ENCODE measurements around the gene ARHGAP26.

ARHGAP26 gene

GRCh38 chr5:143119291-143119769, 349.2 kb downstream of the ARHGAP26 start:
- intact Hi-C loops (cut with DNase I), result no loop called here
- DNase-seq, result no peak

- intact Hi-C loops (cut with DNase I), result no loop called here
Measured at GRCh38 chr5:143119881-143120341, 349.7 kb downstream of the ARHGAP26 start.

DNA sequence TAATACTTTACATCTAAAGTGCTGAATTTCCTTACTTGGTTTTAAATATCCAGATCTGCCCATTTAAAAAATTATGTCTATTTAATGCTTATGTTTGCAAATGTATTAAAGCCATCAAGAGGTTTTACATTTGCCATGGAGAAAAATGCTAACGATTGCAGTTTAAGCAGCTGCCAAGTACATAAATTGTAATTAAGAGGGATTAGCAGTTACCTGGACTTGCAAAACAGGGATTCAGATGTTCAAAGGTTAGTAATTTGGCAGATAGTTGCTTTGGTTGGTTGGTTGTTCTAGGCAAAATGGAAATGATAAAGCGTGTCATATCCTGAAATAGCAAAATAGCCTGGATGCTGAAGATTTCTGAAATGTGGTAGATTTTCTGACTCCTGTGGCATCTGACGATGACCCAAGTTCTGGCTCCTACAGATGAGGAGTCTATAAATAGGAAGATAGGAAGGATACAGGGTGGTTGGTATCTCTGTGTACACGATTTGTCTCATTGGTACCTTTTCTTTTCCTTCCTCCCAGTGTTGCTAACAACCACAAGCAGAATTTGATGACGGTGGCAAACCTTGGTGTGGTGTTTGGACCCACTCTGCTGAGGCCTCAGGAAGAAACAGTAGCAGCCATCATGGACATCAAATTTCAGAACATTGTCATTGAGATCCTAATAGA, 350.4 kb downstream of the ARHGAP26 start:
- intact Hi-C loops (cut with DNase I), result no loop called here
- no peak for DNase-seq

More at GRCh38 chr5:143119881-143120341, 349.7 kb downstream of the ARHGAP26 start:
- no peak for DNase-seq

DNA sequence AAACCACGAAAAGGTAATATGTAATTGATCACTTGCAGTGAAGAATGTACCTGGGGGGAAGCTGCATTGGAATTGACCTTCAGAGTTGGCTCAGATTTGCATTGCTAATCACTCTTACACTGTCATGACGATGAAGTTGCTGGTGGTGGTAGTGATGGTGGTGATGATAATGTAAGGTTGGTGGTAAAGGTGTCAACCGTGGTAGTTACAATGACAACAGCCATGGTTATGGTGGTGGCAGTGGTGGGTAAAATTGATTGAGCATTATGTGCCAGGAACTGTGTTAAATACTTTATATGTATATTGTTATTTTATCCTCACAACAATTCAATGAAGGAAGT, 350.9 kb downstream of the ARHGAP26 start:
- intact Hi-C loops (cut with DNase I), result no loop called here
- DNase-seq, result no peak

- intact Hi-C loops (cut with DNase I), result no loop called here
- DNase-seq, result no peak
Measured at GRCh38 chr5:143124593-143124992, 354.4 kb downstream of the ARHGAP26 start.

GRCh38 chr5:143126174-143127019, 356.2 kb downstream of the ARHGAP26 start:
- intact Hi-C loops (cut with DNase I), result no loop called here
- peak in 2 of 42 donors; percentile 29 to 49 for DNase-seq

DNA sequence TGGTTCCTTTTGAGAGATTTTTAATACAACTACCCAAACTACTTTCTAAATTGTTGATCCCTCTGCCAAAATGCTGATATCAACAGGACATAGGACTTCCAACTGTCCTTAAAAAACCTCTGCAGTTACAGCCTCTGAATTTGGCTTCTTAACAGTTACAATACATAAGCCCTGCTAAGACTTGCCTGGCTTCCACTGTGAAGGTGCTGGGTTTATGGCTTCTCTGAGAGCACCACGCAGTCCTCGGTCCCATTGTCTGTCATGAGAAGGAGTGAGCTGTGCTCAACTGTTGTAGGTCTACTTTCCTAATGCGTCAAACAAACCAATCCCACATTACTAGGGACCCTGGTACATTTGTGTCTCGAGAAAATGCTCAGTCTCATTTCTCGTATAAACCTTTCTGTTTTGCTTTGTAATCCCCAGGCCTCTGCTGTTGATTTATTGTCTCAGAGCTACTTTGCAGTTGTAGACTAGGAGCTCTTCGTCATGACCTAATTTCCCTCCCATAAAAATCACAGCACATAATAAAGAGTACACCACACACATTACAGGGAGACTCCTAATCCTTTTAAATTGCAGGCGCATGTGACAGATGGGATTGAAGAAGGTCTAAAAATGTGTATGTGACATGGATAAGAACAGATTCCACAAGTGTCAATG, 358.4 kb downstream of the ARHGAP26 start:
- DNase-seq, result no peak
- intact Hi-C loops (cut with DNase I), result no loop called here

DNA sequence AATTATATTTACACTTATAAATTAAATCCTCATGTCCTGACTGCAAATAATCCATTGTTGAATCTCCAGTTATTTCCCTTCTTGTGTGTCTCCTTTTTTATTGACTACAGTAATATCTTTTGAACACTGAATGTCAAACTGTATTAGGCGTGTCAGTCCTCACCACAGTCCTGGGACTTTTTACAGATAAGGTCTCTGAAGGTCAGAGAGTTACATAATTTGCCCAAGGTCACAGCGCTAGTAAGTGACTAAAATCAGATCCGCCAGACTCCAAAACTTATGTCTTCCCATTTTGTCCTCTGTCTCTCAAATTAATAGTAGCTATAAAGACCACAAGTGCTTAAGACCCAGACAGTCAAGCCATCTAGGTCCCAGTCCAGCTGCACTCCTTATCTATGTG, 359.0 kb downstream of the ARHGAP26 start:
- DNase-seq, result no peak
- intact Hi-C loops (cut with DNase I), result no loop called here

DNA sequence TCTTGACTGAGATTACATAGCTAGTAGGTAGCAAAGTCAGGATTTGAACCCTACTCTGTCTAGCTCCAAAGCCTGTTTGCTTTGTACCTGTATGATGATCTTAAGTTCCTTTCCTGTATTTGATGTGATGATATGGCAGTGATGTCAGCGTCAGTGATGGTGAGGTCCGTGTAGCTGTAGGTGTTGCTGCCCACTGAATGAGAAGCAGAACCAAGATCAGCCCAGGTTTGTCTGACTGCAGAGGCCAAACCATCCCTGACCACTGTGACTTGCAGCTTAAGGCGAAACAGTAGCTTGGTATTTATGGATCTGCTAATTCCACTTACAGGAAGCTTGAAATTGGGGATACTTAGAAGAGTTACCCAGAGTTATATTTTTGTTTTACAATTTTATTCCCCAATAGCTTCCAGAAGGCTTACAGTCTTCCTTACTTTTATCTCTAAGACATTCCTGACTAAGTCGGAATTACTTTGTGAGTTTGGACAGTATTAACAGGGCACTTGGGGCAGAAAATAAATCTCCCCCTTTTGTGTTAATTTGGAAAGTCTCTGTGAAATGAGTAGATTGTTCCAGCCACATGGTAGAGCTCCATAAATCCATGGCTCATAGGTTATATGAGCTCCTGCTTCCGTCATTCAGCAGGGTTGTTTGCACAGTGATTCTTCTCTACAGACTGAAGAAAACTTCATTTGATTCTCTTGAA, 359.9 kb downstream of the ARHGAP26 start:
- intact Hi-C loops (cut with DNase I), result no loop called here
- no peak for DNase-seq

DNA sequence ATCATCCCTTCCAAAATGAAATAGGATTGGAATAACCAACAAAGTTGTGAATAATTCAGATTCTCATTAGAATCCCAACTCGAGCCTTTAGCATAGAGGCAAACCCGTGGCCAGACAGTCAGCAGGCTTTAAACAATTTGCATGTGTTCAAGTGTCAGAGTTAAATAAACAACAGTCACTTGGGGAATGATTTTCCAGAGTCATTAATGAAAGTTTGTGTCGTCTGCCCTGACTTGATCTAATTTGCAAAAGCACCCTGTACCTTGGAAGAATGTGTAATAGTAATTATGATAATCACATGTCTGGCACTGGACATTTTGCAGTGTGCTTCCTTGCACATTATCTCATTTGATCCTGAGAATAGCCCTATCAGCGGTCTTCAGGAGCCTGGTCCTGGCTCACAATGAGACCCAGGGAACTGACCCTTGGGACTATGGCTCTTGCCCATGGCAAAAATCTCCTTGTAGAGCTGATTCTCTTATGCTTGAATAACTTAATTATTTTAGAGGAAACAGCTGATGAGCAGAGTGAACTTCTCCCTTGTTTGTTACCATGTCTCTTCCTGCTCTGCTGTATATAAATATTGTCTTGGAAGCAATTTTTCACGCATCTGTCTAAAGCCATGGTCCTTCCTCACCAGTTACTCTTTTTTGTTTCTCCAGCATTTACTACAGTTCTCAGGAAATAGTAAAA, 360.6 kb downstream of the ARHGAP26 start:
- DNase-seq, result no peak

GRCh38 chr5:143131972-143132371, 361.8 kb downstream of the ARHGAP26 start:
- intact Hi-C loops (cut with DNase I), result no loop called here
- no peak for DNase-seq

More for the DNA sequence above, 360.6 kb downstream of the ARHGAP26 start:
- intact Hi-C loops (cut with DNase I), result no loop called here

- no peak for DNase-seq
- intact Hi-C loops (cut with DNase I), result no loop called here
Measured at GRCh38 chr5:143132739-143133138, 362.6 kb downstream of the ARHGAP26 start.

GRCh38 chr5:143133721-143134120, 363.5 kb downstream of the ARHGAP26 start:
- intact Hi-C loops (cut with DNase I), result no loop called here
- DNase-seq, result no peak

- no peak for DNase-seq
- intact Hi-C loops (cut with DNase I), result no loop called here
Measured at GRCh38 chr5:143134269-143134668, 364.1 kb downstream of the ARHGAP26 start.

DNA sequence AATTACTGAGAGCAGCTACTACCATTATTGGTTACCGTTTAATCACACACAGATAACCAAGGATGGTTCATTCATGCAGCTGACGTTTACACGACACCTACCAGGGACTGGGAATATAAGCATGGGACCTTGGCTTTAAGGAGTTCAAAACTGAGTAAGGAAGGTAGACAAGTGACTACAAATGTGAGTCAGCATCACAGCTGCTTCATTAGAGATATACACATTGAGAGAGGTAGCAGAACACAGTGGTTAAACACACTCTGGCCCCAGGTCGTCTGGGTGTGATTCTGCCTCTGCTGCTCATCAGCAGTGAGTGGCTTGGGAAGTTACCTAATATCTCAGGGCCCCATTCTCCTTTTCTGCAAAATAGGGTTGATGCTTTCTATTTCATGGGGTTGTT, 364.7 kb downstream of the ARHGAP26 start:
- intact Hi-C loops (cut with DNase I), result no loop called here
- no peak for DNase-seq

DNA sequence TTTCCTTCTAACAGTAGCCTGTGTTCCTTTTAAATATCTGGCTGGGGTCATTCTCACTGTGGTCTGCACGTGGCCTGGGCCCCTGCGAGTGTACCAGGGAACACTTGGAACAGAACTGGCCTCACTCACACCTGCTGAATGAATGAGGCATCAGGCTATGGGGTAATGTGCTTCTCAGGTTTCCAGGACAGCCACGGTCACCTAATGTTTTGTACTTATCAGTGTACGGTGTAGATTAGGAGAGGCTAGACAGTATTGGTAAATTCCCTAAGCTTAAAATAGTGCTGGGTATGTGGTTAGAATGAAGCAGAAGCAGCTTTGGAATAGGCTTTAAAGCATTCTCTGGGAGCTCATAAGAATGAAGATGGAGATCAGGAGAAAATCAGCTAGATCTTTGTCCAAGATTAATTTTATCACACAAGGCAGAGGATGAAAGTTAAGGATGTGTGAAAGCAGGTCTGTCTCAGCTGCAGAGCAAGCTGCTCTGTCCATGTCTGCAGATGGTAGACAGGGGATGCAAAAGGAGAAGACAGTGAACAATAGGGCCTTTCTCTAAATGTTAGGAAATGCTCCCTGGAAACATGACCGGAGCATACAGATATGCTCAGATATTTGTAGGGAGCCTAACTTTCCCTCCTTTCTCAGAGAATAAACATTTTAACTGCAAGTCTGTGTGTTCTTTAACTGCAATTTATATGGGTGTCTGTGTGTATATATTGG, 365.8 kb downstream of the ARHGAP26 start:
- DNase-seq, result no peak
- intact Hi-C loops (cut with DNase I), result no loop called here

DNA sequence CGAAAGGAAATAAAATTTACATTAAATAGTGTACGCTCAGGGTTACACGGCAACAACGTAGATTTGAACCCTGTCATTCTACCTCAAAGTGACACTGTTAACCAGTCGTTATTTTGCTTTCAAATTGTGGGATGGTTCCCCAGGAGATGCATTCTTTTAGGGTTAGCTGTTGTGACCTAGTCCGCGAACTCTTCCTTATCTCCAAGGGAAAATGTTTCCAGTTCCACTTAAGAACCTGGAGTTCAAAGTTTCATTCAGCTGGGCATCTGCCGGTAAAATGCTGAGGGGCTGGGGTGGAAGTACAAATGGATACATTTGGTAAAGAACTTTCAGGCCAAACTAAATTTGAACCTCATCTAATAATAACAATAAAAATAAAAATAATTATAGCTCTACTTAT, 368.7 kb downstream of the ARHGAP26 start:
- no peak for DNase-seq
- intact Hi-C loops (cut with DNase I), result no loop called here

- intact Hi-C loops (cut with DNase I), result no loop called here
- DNase-seq, result no peak
Measured at GRCh38 chr5:143139585-143139984, 369.4 kb downstream of the ARHGAP26 start.

All from head of caudate nucleus (tissue), 42 donors.